ENCODE data around the gene RTCA.

The RTCA gene

DNA sequence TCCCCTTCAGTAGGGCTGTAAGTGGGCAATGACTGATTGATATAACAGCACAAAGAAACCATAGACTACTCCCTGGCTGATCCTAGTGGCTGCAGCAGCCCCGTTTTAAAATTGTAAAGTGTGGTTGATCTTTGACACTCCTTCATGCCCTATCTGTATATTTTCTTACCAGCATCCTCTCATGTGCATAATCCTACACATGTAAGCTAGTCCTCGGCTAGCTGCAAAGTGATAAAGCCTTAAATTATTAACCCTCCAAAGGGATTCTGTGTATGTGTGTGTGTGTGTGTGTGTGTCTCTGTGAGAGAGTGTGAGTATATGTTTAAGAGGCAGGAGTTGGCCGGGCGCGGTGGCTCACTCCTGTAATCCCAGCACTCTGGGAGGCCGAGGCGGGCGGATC is 55.5 kb downstream of the RTCA start:
- Histone ChIP-seq H3K79me2 (ENCODE audit: insufficient read depth, low read length) (no peaks in the 10 kb centered on the region), H3K4me1 (ENCODE audit: insufficient read depth, low read length, severe bottlenecking) (no peaks in the 10 kb centered on the region), H3K9me3 (ENCODE audit: low read length) (0 out of 2 replicates have a peak, but pooled peaks cover 4% of the 10 kb centered on the region), H2AFZ (ENCODE audit: low read length) (no peak overlapping the region), H3K9ac (ENCODE audit: low read length) (no peak overlapping the region), H4K20me1 (ENCODE audit: insufficient read depth, low read length) (no peaks in the 10 kb centered on the region), H3K9me2 (ENCODE audit: low read depth, low read length) (no peaks in the 10 kb centered on the region), H3F3A (ENCODE audit: insufficient read depth, low read length) (no peaks in the 10 kb centered on the region; the same call in 1 of the 2 replicates), H3K4me2 (ENCODE audit: low read length) (no peak overlapping the region), H3K4me3 (ENCODE audit: low read depth, low read length, poor library complexity, severe bottlenecking) (no peak overlapping the region), H3K27ac (ENCODE audit: low read depth, low read length, poor library complexity, severe bottlenecking) (no peak overlapping the region), H3K27me3 (ENCODE audit: insufficient read depth, low read length) (no peaks in the 10 kb centered on the region), H3K36me3 (ENCODE audit: insufficient read depth, low read length) (no peaks in the 10 kb centered on the region)
- no peak for TF ChIP-seq EZH2 (IDR thresholded peaks at IDR 0.05; ENCODE audit: borderline replicate concordance, low read length)
- TF ChIP-seq, protein P1, sequence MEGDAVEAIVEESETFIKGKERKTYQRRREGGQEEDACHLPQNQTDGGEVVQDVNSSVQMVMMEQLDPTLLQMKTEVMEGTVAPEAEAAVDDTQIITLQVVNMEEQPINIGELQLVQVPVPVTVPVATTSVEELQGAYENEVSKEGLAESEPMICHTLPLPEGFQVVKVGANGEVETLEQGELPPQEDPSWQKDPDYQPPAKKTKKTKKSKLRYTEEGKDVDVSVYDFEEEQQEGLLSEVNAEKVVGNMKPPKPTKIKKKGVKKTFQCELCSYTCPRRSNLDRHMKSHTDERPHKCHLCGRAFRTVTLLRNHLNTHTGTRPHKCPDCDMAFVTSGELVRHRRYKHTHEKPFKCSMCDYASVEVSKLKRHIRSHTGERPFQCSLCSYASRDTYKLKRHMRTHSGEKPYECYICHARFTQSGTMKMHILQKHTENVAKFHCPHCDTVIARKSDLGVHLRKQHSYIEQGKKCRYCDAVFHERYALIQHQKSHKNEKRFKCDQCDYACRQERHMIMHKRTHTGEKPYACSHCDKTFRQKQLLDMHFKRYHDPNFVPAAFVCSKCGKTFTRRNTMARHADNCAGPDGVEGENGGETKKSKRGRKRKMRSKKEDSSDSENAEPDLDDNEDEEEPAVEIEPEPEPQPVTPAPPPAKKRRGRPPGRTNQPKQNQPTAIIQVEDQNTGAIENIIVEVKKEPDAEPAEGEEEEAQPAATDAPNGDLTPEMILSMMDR (IDR thresholded peaks at IDR 0.05; ENCODE audit: low read length) = no peak

DNA sequence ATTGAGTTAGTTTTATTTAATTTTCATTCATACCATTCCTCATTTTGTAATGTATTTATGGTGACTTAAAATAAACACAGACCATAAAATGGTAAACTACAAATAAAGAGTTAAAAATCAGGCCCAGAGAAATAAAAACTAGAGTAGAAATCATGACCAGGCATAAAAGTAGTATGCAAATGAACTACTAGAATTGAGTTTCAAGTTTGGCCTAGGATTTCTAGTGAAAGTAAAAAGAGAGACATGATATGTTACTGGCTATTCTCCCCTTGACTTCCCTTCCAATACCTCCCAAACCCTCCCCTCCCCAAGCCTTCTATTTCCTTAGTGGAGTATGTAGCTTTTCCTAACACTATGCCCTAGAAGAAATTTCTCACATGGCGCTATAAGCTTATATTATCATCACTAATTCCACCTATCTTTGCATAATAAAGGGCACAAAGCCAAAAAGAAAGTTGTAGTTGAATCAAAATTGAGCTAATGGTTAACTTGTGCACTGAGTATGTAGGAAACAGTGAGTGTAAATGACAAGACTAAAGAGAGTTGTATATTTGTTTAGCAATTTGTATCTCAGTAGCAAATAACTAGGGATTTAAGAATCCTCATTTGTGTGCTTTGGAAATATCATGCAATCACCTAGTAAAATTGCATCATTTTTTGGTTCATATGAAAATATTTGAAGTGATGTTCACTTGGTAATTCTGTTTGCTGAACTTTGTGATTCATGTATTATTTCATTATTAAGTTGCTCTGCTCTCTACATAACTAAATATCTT is 56.6 kb downstream of the RTCA start:
- Histone ChIP-seq H3K4me1 (ENCODE audit: insufficient read depth, low read length, severe bottlenecking) (no peaks in the 10 kb centered on the region), H2AFZ (ENCODE audit: low read length) (no peak overlapping the region), H3K27me3 (ENCODE audit: insufficient read depth, low read length) (no peaks in the 10 kb centered on the region), H3K4me2 (ENCODE audit: low read length) (no peak overlapping the region), H3K79me2 (ENCODE audit: insufficient read depth, low read length) (no peaks in the 10 kb centered on the region), H3K9me2 (ENCODE audit: low read depth, low read length) (no peaks in the 10 kb centered on the region), H4K20me1 (ENCODE audit: insufficient read depth, low read length) (no peaks in the 10 kb centered on the region), H3K4me3 (ENCODE audit: low read depth, low read length, poor library complexity, severe bottlenecking) (no peak overlapping the region), H3K36me3 (ENCODE audit: insufficient read depth, low read length) (no peaks in the 10 kb centered on the region), H3K27ac (ENCODE audit: low read depth, low read length, poor library complexity, severe bottlenecking) (no peak overlapping the region), H3F3A (ENCODE audit: insufficient read depth, low read length) (no peaks in the 10 kb centered on the region; the same call in 1 of the 2 replicates), H3K9ac (ENCODE audit: low read length) (no peak overlapping the region), H3K9me3 (ENCODE audit: low read length) (no peaks in the 10 kb centered on the region)
- TF ChIP-seq, protein P1 (IDR thresholded peaks at IDR 0.05; ENCODE audit: low read length) = no peak
- TF ChIP-seq EZH2 (IDR thresholded peaks at IDR 0.05; ENCODE audit: borderline replicate concordance, low read length) = no peak

DNA sequence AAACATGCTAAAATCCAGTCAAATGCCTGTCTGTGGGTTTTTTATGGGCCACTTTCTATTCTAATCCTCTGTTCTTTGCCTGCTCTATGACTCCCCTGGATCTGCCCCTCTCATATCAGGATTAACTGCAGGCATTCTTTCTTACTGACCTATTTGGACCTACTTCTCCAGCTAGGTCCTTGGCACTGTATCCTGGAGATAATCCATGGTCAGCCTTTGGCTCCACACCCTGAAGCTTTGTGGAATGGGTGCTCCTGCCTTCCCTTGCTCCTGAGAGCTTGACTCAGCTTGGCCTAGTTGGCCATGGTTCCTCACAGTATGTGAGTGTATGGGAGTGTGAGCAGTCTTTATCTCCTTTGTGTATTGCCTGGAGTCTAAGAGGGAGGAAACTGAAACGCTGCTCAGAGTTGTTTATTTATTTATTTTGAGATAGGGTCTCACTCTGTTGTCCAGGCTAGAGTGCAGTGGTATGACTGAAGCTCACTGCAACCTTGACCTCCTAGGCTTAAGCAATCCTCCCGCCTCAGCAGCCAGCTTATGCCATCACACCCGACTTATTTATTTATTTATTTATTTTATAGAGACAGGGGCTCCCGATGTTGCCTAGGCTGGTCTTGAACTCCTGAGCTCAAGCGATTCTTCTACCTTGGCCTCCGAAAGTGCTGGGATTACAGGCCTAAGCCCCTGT is 57.5 kb downstream of the RTCA start:
- Histone ChIP-seq H3K36me3 (ENCODE audit: insufficient read depth, low read length) (no peaks in the 10 kb centered on the region), H3K4me1 (ENCODE audit: insufficient read depth, low read length, severe bottlenecking) (no peaks in the 10 kb centered on the region), H3K4me2 (ENCODE audit: low read length) (no peak overlapping the region), H3K9ac (ENCODE audit: low read length) (no peak overlapping the region), H3K9me2 (ENCODE audit: low read depth, low read length) (no peaks in the 10 kb centered on the region), H3K79me2 (ENCODE audit: insufficient read depth, low read length) (no peaks in the 10 kb centered on the region), H3K27me3 (ENCODE audit: insufficient read depth, low read length) (no peaks in the 10 kb centered on the region), H3K4me3 (ENCODE audit: low read depth, low read length, poor library complexity, severe bottlenecking) (no peak overlapping the region), H3K27ac (ENCODE audit: low read depth, low read length, poor library complexity, severe bottlenecking) (no peak overlapping the region), H3F3A (ENCODE audit: insufficient read depth, low read length) (no peaks in the 10 kb centered on the region; the same call in 1 of the 2 replicates), H4K20me1 (ENCODE audit: insufficient read depth, low read length) (no peaks in the 10 kb centered on the region), H3K9me3 (ENCODE audit: low read length) (no peaks in the 10 kb centered on the region), H2AFZ (ENCODE audit: low read length) (no peak overlapping the region)
- TF ChIP-seq EZH2 (IDR thresholded peaks at IDR 0.05; ENCODE audit: borderline replicate concordance, low read length) = no peak
- TF ChIP-seq, protein P1 (IDR thresholded peaks at IDR 0.05; ENCODE audit: low read length) = no peak
